Gastrocnemius medialis (tissue), 4 donors: ENCODE measurements around the gene COX6A1.

Experiments
- POLR2A ChIP-seq, 2 donors: fragments of 450-650 bp; IDR thresholded peaks; one replicate each; pipeline ENCODE4 v1.6.1; 2017; ENCODE audit warnings: antibody characterized with exemption in 2 of 2, mild to moderate bottlenecking in 2 of 2, moderate library complexity in 2 of 2
- TF ChIP-seq, protein P1 (sequence below), 5 experiments: fragments of 450-650 bp in 3 of 5; fragments of 200-600 bp in 2 of 5; sonication (generic) in 2 of 5; IDR thresholded peaks in 4 of 5; conservative IDR thresholded peaks in 1 of 5; 1 replicate in 4 of 5; 2 replicates in 1 of 5; pipeline ENCODE4 v1.5.1; 2016 to 2019; ENCODE audit warnings: antibody characterized with exemption in 5 of 5, mild to moderate bottlenecking in 3 of 5, moderate library complexity in 3 of 5

DNA sequence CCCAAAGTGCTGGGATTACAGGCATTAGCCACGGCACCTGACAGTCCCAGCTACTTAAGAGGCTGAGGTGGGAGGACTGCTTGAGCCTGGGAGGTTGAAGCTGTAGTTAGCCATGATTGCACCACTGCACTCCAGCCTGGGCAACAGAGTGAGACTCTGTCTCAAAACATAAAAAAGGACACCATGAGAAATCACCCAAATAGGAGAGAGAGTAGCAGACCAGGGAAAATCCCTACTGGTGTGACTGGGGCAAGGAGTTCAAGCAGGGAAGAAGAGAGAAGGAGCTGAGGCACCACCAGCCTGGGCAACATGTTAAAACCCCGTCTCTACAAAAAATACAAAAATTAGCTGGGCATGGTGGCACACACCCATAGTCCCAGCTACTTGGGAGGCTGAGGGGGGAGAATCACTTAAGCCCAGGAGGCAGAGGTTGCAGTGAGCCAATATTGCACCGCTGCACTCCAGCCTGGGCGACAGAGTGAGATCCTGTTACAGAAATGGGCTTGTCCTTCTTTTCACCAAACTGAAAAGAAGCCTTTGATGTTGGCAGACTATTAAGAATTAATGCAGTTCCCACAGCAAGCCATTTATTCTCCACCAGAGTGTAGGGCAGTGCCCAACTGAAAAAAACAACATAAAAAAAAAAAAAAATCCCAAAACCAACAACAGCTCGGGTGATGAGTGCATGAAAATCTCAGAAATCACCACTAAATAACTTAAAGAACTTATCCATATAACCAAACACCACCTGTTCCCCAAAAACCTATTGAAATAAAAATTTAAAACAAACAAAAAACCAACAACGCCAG, 36.1 kb downstream of the COX6A1 start:
- TF ChIP-seq, protein P1, sequence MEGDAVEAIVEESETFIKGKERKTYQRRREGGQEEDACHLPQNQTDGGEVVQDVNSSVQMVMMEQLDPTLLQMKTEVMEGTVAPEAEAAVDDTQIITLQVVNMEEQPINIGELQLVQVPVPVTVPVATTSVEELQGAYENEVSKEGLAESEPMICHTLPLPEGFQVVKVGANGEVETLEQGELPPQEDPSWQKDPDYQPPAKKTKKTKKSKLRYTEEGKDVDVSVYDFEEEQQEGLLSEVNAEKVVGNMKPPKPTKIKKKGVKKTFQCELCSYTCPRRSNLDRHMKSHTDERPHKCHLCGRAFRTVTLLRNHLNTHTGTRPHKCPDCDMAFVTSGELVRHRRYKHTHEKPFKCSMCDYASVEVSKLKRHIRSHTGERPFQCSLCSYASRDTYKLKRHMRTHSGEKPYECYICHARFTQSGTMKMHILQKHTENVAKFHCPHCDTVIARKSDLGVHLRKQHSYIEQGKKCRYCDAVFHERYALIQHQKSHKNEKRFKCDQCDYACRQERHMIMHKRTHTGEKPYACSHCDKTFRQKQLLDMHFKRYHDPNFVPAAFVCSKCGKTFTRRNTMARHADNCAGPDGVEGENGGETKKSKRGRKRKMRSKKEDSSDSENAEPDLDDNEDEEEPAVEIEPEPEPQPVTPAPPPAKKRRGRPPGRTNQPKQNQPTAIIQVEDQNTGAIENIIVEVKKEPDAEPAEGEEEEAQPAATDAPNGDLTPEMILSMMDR (IDR thresholded peaks at IDR 0.05 in 4 of 5, conservative IDR thresholded peaks at IDR 0.05 in 1 of 5) = no peak
- no peak for TF ChIP-seq POLR2A (IDR thresholded peaks at IDR 0.05)
